Dendritic cell treated with granulocyte-macrophage colony-stimulating factor and Interleukin-4, amounts not matched to agents 40 ng/mL and 50 ng/mL, for 4 days (primary cell): Measurements from ENCODE around the gene HOXA7.

ENCODE experiments used
- H3K27ac Mint-ChIP-seq: one replicate; pipeline ENCODE4 v1.8.0; 2022; ENCODE audit warnings: mild to moderate bottlenecking, mixed read lengths
- H3K27me3 Mint-ChIP-seq: one replicate; pipeline ENCODE4 v1.8.0; 2022; ENCODE audit warnings: mild to moderate bottlenecking, mixed read lengths
- H3K36me3 Mint-ChIP-seq: one replicate; pipeline ENCODE4 v1.8.0; 2022; ENCODE audit warnings: low read depth, mixed read lengths
- H3K4me1 Mint-ChIP-seq: one replicate; pipeline ENCODE4 v1.8.0; 2022; ENCODE audit warnings: low read depth, mixed read lengths
- H3K4me3 Mint-ChIP-seq: one replicate; pipeline ENCODE4 v1.8.0; 2022; ENCODE audit warnings: mild to moderate bottlenecking, moderate library complexity, mixed read lengths
- H3K9me3 Mint-ChIP-seq: one replicate; pipeline ENCODE4 v1.8.0; 2022; ENCODE audit warnings: mixed read lengths
- intact Hi-C: fragments of 100-400 bp; cut with micrococcal nuclease; formaldehyde crosslinking; loops from one replicate; pipeline ENCODE4 v1.15.0; 2022

The HOXA7 gene

GRCh38 chr7:27122077-27122910 lies 34.2 kb downstream of the HOXA7 start:
- Mint-ChIP-seq H3K36me3 (no peaks in the 10 kb centered on the region), H3K4me1 (no peaks in the 10 kb centered on the region), H3K4me3 (no peak overlapping the region), H3K27me3 (peaks cover 21% of the 10 kb centered on the region), H3K27ac (no peak overlapping the region), H3K9me3 (no peaks in the 10 kb centered on the region)
- intact Hi-C loops: no loop called here

DNA sequence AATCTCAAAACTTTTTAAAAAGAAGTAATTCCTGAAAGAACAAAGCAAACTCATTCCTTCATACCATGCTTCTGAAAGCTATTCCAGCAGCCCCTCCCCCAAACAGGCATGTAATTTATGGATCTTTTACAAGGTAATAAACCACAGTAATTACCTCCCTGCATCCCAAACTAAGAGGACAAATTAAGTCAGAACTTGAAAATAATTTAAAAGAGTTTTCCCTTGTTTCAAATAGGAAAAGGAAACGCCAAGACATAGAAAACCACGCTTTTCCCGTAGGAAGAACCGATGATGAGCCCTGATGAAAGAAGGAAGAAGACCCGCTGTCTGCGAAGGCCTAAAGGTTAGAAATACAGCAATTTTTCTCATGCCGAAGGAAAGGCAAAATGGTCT lies 34.8 kb downstream of the HOXA7 start:
- Mint-ChIP-seq H3K27ac (no peak overlapping the region), H3K27me3 (peaks cover 19% of the 10 kb centered on the region), H3K9me3 (no peaks in the 10 kb centered on the region), H3K36me3 (no peaks in the 10 kb centered on the region), H3K4me3 (no peak overlapping the region), H3K4me1 (no peaks in the 10 kb centered on the region)
- intact Hi-C loops: no loop called here

DNA sequence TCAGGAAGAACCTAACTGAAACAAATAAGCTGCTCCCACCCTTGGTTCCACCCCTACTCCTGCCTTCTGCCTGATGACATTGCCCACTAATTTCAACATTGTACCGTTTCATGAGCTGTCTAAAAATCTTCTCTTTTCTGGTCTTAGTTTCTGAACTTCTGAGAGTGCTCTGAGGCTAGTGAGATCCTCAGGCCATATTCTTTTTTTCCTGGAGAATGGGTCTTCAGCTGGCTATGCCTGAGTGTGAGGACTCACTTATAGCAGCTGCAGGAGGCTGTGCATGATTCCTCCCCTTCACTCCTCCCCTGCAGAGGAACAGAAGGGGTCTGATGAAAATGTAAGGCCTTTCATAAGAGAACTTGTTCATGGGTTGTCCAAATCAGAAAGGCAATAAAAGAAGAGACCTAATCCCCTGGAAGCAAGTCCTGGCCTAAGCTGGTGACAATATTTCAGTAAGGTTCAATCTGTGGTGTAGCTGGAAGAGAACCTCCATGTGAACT lies 37.0 kb downstream of the HOXA7 start:
- Mint-ChIP-seq H3K36me3 (no peaks in the 10 kb centered on the region), H3K27me3 (peaks cover 7% of the 10 kb centered on the region), H3K4me3 (no peak overlapping the region), H3K4me1 (no peaks in the 10 kb centered on the region), H3K27ac (no peak overlapping the region), H3K9me3 (no peaks in the 10 kb centered on the region)
- intact Hi-C loops: no loop called here

- H3K36me3 Mint-ChIP-seq: no peaks in the 10 kb centered on the region
- intact Hi-C loops: no loop called here
- H3K4me3 Mint-ChIP-seq: no peak overlapping the region
- H3K27me3 Mint-ChIP-seq: peaks cover 7% of the 10 kb centered on the region
- no peaks in the 10 kb centered on the region for H3K4me1 Mint-ChIP-seq
- no peaks in the 10 kb centered on the region for H3K9me3 Mint-ChIP-seq
- no peak overlapping the region for H3K27ac Mint-ChIP-seq
These were observed 37.9 kb downstream of the HOXA7 start for GRCh38 chr7:27118580-27118979.

GRCh38 chr7:27117887-27118491 lies 38.5 kb downstream of the HOXA7 start:
- Mint-ChIP-seq H3K4me3 (no peak overlapping the region), H3K4me1 (no peaks in the 10 kb centered on the region), H3K9me3 (no peaks in the 10 kb centered on the region), H3K27ac (no peak overlapping the region), H3K27me3 (peaks cover 10% of the 10 kb centered on the region), H3K36me3 (no peaks in the 10 kb centered on the region)
- intact Hi-C loops: no loop called here

GRCh38 chr7:27116962-27117886 lies 39.3 kb downstream of the HOXA7 start:
- peaks cover 10% of the 10 kb centered on the region for H3K27me3 Mint-ChIP-seq
- intact Hi-C loops: no loop called here
- no peak overlapping the region for H3K27ac Mint-ChIP-seq
- H3K4me3 Mint-ChIP-seq: no peak overlapping the region
- H3K36me3 Mint-ChIP-seq: no peaks in the 10 kb centered on the region
- no peaks in the 10 kb centered on the region for H3K4me1 Mint-ChIP-seq
- no peaks in the 10 kb centered on the region for H3K9me3 Mint-ChIP-seq

DNA sequence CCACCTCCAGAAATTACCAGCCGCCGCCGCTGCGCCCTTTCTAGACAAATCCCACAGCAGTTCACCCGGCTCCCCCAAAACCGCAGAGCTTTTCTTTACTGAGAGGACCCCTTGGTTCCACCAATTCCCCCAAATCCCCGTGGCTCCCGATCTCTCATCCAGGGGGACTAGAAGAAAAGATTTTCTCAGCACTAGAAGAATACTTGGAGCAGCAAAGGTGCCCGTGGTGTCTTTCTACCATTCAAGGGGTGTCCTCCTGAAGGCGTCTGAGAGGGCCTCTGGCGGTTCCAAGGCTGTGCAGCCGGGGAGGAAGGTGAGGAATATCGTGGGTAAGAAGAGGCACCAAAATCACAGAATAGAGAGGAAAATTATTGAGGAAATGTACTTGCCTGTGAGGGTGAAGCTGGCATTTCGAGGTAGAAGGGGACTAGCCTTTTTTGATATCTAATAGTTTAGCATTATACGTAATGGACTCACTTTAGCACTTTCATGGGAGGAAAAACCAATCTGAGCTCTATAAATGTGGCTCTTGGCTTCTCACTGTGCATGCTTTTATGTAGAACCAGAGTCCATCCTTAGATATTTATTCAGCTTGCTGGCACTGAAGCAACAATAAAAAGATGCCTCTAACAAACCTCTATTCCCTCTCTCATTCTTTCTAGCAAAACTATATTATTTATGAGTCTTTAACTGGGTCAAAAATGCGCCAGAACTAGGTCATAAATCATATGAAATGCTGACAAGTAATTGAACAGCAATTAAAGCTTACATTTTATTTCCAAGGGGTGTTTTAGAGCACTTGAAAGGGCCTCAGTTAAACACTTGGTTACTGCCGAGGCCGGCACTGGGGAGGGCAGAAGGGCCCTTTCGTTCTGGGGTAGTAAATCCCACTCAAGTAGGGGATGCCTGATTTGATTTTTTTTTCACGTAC lies 40.2 kb downstream of the HOXA7 start:
- no peaks in the 10 kb centered on the region for H3K9me3 Mint-ChIP-seq
- no peaks in the 10 kb centered on the region for H3K4me1 Mint-ChIP-seq
- no peak overlapping the region for H3K4me3 Mint-ChIP-seq
- H3K36me3 Mint-ChIP-seq: no peaks in the 10 kb centered on the region
- intact Hi-C loops: no loop called here
- peaks cover 10% of the 10 kb centered on the region for H3K27me3 Mint-ChIP-seq
- no peak overlapping the region for H3K27ac Mint-ChIP-seq

GRCh38 chr7:27115221-27116026 lies 41.1 kb downstream of the HOXA7 start:
- Mint-ChIP-seq H3K4me3 (no peak overlapping the region), H3K36me3 (no peaks in the 10 kb centered on the region), H3K27me3 (peaks cover 12% of the 10 kb centered on the region), H3K4me1 (no peaks in the 10 kb centered on the region), H3K9me3 (no peaks in the 10 kb centered on the region), H3K27ac (no peak overlapping the region)
- intact Hi-C loops: no loop called here

DNA sequence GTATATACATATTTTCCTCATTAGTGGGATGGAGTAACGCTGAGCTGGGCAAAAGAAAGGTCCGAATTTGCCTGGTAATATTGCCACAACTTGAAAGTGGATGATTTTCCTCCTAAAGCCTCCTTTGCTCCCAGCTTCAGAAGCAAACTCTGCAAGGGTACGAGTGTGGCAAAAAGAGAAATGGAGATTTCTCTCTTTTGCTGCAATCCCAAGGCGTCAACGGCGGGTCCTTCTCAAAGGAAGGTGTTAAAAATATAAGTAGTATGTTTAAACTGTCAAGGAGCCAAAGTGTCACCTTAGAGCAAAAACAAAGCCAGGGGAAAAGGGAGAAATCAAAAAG lies 41.6 kb downstream of the HOXA7 start:
- intact Hi-C loops: no loop called here
- Mint-ChIP-seq H3K36me3 (no peaks in the 10 kb centered on the region), H3K4me1 (no peaks in the 10 kb centered on the region), H3K4me3 (no peak overlapping the region), H3K27me3 (peaks cover 13% of the 10 kb centered on the region), H3K9me3 (no peaks in the 10 kb centered on the region), H3K27ac (no peak overlapping the region)

DNA sequence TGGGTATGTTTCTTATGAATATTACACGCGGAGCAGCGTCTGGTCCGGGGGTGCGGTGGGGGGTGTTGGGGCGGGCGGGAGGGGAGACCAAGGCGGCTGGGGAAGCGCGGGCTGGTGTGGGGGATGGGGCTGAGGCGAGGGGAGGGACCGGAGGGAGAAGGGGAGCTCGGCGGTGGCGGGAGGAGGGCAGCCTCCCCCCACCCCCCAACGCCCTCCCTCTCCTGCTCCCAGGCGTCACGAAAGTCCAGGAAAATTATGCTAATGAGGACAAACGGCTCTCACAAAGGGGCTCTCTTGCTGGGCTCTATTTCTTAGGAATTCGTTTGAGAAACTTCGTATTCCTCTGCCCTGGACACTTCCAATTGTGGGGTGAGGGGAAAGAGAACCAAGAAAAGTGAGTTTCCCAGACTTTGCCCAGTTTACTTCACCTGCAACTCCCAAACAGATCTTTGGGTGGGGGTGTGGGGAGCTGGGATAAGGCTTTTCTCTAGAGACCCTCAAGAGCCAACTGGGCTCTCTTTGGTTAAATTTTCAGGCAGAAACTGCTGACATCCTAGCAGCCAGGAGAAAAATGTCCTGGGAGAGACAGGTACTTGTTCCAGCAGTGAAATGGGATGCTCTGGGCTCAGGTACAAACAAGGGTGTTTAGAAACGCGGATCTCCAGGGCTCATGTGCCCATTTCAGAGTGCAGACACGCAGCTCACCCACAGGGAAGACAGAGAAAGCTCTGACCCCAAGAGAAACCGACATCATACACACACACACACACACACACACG lies 42.3 kb downstream of the HOXA7 start:
- no peak overlapping the region for H3K4me3 Mint-ChIP-seq
- no peaks in the 10 kb centered on the region for H3K9me3 Mint-ChIP-seq
- no peaks in the 10 kb centered on the region for H3K36me3 Mint-ChIP-seq
- no peaks in the 10 kb centered on the region for H3K4me1 Mint-ChIP-seq
- peaks cover 12% of the 10 kb centered on the region for H3K27me3 Mint-ChIP-seq
- H3K27ac Mint-ChIP-seq: no peak overlapping the region
- intact Hi-C loops: no loop called here

DNA sequence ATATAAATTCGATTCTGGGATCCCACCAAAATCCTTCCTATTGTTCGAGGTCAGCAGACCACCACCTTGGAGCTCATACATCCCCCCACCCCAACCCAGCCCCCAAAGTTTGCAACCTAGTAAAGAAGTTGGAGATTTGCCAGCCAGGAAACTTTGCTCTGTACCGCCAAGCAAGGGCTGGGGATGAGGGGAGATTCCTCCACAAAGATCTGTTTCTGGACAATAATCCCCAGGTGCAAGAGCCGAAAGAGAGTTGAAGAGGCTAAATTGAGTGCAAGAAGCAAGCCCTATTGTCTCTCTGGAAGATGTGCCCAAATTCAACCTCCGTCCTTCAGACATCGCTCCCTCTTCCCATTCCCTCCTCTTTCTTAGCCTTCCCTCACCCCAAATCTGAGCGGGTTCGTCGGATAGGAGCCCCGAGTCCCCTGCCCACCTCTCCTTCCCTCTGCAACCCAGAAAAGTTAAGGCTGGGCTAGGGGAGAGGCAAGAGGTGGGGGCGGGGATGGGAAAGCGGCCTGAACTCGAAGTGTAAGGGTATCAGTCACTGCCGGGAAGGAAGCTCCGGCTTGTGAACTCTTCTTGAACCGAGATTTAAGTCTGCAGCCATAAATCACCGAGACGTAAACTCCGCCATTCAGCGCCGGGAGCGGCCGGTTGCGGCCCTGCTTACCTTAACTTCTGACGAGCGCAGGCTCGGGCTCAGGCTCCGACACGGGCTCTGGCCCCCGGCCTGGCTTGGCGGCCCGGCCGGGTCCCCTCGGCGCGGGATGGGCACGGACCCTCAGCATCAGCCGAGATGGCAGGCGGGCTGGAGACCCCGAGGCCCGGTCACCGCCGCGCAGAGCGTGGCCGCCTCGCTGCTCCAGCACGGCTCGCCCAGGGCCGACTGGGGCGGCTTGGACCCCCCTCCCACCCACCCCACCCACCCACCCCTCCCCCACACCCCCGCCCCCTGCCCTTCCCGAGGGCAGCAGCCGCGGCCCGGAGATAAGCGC lies 43.2 kb downstream of the HOXA7 start:
- Mint-ChIP-seq H3K4me3 (no peak overlapping the region), H3K9me3 (no peaks in the 10 kb centered on the region), H3K27ac (no peak overlapping the region), H3K27me3 (peaks cover 12% of the 10 kb centered on the region), H3K4me1 (no peaks in the 10 kb centered on the region), H3K36me3 (no peaks in the 10 kb centered on the region)
- intact Hi-C loops: no loop called here
